Inflammatory macrophage (primary cell): Measurements from ENCODE around the gene MEGF6.

Experiments
- DNase-seq, 2 donors: peaks; one replicate each; pipeline ENCODE4 v3.0.0-alpha.2; 2020 to 2022

The MEGF6 gene

DNA sequence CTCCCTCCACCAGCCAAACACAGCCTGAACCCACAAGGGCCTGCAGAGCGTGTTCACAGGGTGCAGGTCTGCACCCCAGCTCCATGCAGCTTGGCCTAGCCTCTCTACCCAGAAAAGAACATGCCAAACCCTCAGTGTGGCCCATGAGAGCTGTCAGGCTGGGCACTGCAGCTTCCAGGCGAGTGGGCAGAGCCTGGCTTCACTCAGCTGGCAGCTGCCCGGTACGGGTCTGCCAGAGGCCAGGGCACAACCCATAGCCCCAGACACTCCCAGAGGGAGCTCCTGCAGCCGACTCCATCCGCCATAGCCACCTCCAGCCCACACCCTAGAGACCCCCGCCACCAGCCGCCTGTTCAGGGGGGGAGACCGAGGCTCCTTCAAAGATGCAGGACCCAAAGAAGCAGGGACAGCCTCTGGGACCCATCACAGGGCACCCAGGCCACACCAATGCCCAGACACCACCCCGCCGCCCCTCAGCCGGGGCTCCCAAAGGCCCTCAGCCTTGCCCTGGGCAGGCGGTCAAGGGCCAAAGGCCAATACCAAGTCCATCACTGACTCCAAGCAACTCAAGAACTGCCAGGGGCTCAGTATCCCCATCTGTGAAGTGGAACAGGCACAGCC lies 42.4 kb downstream of the MEGF6 start:
- DNase-seq = no peak

DNA sequence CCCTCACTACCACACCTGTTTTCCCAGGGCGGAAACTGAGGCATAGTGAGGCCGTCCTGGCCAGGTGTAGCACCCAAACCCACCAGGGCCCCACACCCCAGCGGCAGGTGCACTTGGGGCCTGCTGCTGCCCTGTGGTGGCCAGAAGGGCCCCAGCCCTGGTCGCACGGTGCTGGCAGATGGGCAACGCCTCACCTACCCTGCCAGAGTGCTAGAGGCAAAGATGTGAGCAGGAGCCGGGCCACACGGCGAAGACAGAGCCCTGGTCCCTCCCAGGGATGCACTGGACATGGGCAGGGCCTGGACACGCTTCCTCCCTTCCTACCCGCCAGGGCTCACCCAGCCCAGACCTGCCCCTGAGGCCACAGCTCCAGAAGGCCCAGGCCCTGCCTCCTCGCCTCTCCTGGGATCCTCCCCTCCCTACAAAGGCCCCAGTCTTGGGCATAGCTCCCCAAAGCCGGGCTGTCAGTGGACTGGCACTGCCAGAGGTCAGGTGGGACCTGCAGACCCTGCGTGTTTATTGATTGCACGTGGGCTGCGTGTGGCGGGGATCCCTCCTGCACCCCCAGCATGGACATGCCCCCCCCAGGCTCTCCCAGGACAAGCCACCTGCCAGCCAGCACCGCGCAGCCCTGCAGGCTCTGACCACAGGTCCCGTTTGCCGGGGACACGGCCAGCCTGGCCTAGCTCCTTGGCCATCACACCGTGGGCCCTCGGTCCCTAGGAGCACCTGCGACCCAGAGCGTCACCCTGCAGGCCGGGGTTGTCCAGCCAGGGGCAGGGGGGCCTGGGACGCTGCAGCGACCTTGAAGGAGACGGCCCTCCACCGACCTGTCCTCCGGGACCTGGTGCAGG lies 44.1 kb downstream of the MEGF6 start:
- DNase-seq = no peak

DNA sequence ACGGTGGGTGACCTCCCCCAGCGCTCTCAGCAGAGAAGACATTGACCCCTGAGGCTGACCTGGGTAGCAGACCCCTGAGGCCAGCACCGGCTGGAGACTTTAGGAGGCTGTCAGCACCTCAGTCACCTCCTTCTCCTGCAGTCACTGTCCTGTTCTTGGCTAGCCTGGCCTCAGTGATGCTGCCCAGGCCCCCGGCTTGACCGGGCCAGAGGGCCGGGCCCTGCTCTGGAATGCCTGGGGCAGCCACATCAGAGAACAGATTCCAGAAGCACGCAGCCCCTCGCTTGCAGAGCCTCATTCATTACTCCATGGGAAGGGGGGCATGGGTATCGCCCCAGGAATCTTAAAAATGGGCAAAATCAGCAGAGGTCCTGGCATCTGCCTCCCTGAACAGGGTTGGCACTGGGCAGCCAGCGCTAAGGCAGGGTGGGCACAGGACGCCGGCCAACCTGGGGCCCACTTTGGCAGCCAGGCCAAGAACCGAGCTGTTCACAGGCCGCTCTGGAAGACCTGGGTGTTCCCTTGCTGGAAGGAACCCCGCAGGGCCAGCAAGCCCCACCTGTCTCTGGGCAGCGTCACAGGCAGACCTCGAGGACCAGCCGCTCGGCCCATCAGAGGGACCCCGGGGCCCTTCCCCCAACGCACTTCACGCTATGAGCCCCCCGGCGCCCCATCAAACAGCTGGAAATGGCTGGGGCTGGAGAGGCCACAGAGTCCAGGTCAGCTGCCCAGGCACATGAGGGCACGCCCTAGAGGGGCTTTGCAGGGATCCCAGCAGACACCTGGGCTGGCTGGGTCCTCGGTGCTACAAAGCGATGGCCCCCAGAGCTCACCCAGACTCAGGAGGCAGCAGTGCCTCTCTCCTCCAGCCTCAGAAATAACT lies 45.1 kb downstream of the MEGF6 start:
- DNase-seq = no peak

GRCh38 chr1:3564921-3565831 lies 46.1 kb downstream of the MEGF6 start:
- peak; percentile 2 to 41 for DNase-seq

GRCh38 chr1:3563610-3564009 lies 47.7 kb downstream of the MEGF6 start:
- no peak for DNase-seq

DNA sequence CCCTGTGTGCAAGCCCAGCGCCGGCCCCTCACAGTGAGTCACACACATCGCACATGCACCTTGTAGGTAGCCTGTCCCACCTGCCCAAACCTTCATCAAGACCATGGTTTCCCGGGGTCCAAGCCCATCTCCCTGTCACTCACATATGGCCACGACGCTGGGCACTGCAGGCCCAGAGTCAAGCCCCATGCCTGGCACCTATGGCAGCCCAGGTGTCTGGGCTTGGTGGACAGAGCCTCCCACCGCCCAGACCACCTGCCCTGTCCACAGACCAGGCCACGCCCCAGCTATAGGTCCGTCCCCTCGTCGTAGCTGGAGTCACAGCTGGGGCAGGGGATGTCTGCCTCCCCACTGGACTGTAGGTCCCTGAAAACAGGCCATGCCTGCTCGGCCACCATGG lies 48.2 kb downstream of the MEGF6 start:
- DNase-seq = no peak

GRCh38 chr1:3562712-3563111 lies 48.6 kb downstream of the MEGF6 start:
- no peak for DNase-seq

GRCh38 chr1:3561702-3562101 lies 49.6 kb downstream of the MEGF6 start:
- no peak for DNase-seq

GRCh38 chr1:3560981-3561380 lies 50.3 kb downstream of the MEGF6 start:
- DNase-seq = no peak

DNA sequence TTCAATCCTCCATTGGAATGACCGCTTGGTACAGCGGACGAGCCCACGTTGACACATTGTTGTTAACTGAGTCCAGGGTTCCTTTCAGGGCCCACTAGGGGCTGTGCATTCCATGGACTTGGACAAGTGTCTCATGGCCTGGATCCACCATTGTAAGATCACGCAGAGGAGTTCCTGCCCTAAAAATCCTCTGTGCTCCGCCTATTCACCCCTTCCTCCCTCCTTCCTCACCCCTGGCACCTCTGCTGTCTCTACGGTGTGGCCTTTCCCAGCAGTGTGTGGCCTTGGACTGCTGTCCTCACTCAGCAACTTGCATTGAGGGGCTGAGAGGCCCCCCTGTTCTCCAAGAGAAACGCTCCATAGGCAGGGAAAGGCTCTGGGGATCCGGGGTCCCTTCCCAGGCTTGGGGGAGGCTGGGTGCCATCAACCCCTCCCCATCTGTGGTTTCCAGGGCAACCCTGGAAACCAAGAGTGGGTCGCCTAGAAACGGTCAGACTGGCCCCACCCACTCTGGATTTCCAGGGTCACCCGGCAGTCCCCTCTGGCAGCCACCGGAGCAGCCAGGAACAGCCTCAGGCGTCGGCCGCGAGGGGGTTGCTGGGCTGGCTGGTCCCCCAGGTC lies 50.9 kb downstream of the MEGF6 start:
- DNase-seq = no peak

DNA sequence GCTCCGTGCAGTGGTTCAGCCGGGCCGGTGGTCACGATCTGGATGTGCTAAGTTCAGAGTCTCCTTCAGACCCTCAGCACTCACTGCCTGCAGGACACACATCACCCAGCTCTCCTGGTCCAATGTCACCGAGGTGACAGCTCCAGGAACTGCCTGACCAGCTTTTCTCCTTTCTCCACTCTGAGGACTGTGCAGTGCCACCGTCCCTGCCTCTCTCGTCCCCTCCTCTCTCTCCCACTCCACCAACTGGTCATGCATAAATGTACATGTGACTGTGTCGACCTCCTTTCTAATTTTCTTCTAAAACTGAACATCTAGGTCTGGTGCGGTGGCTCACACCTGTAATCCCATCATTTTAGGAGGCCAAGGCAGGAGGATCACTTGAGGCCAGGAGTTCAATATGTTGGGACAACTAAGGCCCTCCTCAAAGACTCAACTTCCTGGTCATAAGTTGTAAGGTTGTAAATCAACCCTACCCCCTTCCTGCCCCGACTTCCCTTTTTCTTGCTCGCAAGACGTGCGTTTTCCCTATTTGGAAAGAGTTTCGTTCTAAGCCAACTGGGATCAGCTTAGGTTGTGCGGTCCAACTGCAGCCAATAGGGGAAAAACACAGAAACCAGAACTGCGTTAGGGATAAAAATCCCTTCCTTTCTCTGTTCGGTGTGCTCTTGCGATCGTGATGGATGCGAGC lies 53.1 kb downstream of the MEGF6 start:
- peak in 1 of 2 donors; percentile 5 for DNase-seq

GRCh38 chr1:3557366-3557765 lies 53.9 kb downstream of the MEGF6 start:
- DNase-seq = no peak

GRCh38 chr1:3556336-3556735 lies 55.0 kb downstream of the MEGF6 start:
- no peak for DNase-seq

- no peak for DNase-seq
Measured at GRCh38 chr1:3555131-3555920, 56.0 kb downstream of the MEGF6 start.

DNA sequence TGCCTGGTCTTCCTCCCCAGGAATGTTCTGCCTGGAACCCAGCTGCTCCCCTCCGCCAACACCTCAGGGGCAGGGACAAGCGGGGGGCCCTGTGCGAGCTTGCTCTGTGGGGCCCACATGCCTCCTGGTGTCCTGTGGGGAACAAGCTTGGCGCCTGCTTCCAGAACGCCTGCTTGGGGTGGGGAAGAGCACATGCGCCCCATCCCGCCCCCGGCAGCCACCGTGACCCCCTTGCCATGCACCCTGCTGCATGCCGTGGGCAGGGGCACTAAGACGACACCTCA lies 57.4 kb downstream of the MEGF6 start:
- no peak for DNase-seq

DNA sequence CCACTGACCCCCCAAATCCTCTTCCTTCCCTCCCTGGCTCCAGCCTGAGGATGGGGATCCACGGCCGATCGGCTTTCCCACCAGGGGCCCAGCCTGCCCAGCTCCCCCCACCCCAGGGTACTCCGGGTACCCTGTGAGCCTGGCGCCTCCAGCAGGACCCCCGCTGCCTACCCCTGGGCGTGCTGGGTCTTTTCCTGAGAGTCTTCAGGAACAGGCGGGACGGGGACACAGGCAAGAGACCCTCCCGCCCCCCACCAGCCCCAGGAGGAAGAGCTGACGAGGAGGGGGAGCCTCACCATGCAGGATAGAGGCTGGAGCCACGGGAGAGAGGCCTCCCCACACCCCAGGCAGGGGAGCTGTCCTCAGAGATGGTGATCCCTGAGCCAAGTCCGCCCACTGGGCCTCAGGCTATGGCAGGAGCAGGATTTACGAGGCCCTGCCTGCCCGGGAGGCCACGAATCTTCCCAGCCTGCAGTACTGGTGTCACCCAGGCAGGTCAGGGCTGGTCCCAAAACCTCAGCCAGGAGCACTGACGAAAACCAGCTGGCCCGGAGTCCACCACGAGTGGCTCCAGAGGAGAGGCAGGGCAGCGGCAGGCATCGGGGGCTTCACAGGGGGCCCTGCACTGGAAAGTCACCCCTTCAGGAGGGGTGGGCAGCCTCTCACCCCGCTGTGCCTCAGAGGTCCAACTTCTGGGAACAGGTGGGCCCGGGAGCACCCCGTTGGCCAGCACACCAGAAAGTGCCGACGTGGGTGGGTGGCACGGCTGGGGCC lies 58.0 kb downstream of the MEGF6 start:
- no peak for DNase-seq

- no peak for DNase-seq
Measured at GRCh38 chr1:3552751-3553150, 58.6 kb downstream of the MEGF6 start.

DNA sequence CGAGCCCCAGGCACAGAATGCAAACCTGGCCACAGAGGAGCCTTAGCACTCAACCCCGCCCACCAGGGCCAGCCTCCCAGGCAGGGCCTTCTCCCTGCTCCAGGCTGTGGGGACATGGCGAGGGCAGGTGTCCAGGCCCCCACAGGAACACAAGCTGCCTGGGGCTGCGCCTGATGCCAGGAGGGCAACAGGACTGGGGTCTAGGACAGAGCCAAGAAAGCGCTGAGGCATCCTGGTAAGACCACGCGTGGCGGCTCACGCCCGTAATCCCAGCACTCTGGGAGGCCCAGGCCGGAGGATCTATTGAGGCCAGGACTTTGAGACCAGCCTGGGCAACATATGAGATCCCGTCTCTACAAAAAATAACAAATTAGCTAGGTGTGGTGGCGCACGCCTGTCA lies 59.1 kb downstream of the MEGF6 start:
- no peak for DNase-seq

GRCh38 chr1:3551711-3552110 lies 59.6 kb downstream of the MEGF6 start:
- no peak for DNase-seq

DNA sequence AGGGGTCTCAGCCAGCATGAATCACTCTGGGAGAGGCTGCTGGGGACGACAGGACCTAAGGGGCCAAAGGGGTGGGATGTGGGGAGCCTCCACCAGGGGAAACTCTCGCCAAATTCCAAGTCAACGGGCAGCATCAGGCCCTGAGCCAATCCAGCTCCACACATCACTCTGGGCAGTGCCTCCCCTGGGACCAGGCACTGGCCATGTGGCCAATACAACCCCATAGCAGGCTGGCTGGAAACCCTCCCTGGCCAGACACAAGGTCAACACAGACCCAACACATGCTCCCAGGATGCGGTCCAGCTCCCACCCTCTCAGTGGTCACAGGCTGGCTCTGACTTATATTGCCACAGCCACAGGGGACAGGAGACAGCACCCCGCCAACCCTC lies 60.0 kb downstream of the MEGF6 start:
- no peak for DNase-seq
